Glutamatergic neuron (in vitro differentiated cells): ENCODE data around the gene ABRAXAS1. TPM values are rescaled to one million over a fixed set of nuclear protein-coding genes. Genes with fewer than 3 reads are reported as not detected.
"Not testable (repeated sequence)": the region's sequence is repeated elsewhere in the genome, so short reads cannot be mapped to it uniquely, and the experiment has no call there.

Experiments
- DNase-seq: peaks from one replicate; pipeline ENCODE4 v3.0.0; 2022
- H3K27ac Mint-ChIP-seq: one replicate; pipeline ENCODE4 v1.8.0; 2020; ENCODE audit warnings: mild to moderate bottlenecking, mixed read lengths, inconsistent platforms; ENCODE audit not compliant: unreplicated experiment
- H3K27me3 Mint-ChIP-seq: one replicate; pipeline ENCODE4 v1.8.0; 2020; ENCODE audit warnings: mild to moderate bottlenecking, moderate library complexity, mixed read lengths, inconsistent platforms; ENCODE audit not compliant: unreplicated experiment
- H3K36me3 Mint-ChIP-seq: one replicate; pipeline ENCODE4 v1.8.0; 2020; ENCODE audit warnings: mild to moderate bottlenecking, mixed read lengths, inconsistent platforms; ENCODE audit not compliant: unreplicated experiment
- H3K4me1 Mint-ChIP-seq: one replicate; pipeline ENCODE4 v1.8.0; 2020; ENCODE audit warnings: mild to moderate bottlenecking, low read depth, mixed read lengths, inconsistent platforms; ENCODE audit not compliant: unreplicated experiment
- H3K4me3 Mint-ChIP-seq: one replicate; pipeline ENCODE4 v1.8.0; 2020; ENCODE audit warnings: mild to moderate bottlenecking, mixed read lengths, inconsistent platforms; ENCODE audit not compliant: unreplicated experiment
- H3K9me3 Mint-ChIP-seq: one replicate; pipeline ENCODE4 v1.8.0; 2020; ENCODE audit warnings: mild to moderate bottlenecking, moderate library complexity, mixed read lengths, inconsistent platforms; ENCODE audit not compliant: unreplicated experiment
- CTCF ChIP-seq: fragments of 200-600 bp; sonication (generic); IDR thresholded peaks from one replicate; pipeline ENCODE4 v1.5.0; 2021; ENCODE audit not compliant: partially characterized antibody, unreplicated experiment
- total RNA-seq: library from RNA; stranded (reverse); fragmentation: NEBNext Ultra II Directional; extraction: Animal tissue kit (Norgen Biotek cat#: 25700); gene quantifications from one replicate; pipeline ENCODE4 v1.2.1, GENCODE V29; 2021; ENCODE audit not compliant: unreplicated experiment

ABRAXAS1 gene
- total RNA-seq, 1 donor from 2014 or later: 16.0 TPM

- H3K27ac Mint-ChIP-seq: no peak overlapping the region
- H3K27me3 Mint-ChIP-seq: no peaks in the 10 kb centered on the region
- H3K36me3 Mint-ChIP-seq: no peaks in the 10 kb centered on the region
These were observed 25.5 kb upstream of the ABRAXAS1 start for GRCh38 chr4:83510442-83510841.

DNA sequence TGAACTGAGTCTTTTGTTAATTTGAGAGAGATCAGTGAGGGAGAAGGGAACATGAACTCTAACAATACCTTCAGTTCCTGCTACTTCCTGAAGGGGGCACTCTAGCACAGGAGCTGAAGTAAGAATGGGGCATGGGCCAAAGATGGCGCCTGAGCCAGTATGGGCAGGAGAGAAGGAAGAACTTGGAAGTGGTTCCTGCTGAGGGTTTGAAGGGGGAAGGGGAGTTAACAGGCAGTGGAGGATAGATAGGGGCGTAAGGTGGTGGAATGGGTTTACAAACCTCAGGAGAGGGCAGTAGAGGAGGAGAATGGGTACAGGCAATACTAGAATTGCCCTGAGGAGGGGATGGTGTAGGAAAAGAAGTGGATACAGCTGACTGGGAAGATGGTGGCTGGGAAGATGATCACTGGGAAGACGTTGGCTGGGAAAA is 24.3 kb upstream of the ABRAXAS1 start:
- H3K27ac Mint-ChIP-seq, H3K36me3 Mint-ChIP-seq, H3K4me3 Mint-ChIP-seq, DNase-seq, H3K9me3 Mint-ChIP-seq, H3K27me3 Mint-ChIP-seq, H3K4me1 Mint-ChIP-seq: not testable (repeated sequence)
- peak; percentile 63 for TF ChIP-seq CTCF

More at GRCh38 chr4:83510442-83510841, 25.5 kb upstream of the ABRAXAS1 start:
- no peaks in the 10 kb centered on the region for H3K4me1 Mint-ChIP-seq
- H3K4me3 Mint-ChIP-seq: no peak overlapping the region
- no peaks in the 10 kb centered on the region for H3K9me3 Mint-ChIP-seq
- DNase-seq: no peak
- no peak for TF ChIP-seq CTCF

- H3K36me3 Mint-ChIP-seq: no peaks in the 10 kb centered on the region
- no peak for DNase-seq
- H3K4me1 Mint-ChIP-seq: no peaks in the 10 kb centered on the region
- H3K4me3 Mint-ChIP-seq: no peak overlapping the region
- H3K9me3 Mint-ChIP-seq: no peaks in the 10 kb centered on the region
- H3K27me3 Mint-ChIP-seq: no peaks in the 10 kb centered on the region
- H3K27ac Mint-ChIP-seq: no peak overlapping the region
- TF ChIP-seq CTCF: no peak
These were observed 20.1 kb upstream of the ABRAXAS1 start for GRCh38 chr4:83504996-83505395.

DNA sequence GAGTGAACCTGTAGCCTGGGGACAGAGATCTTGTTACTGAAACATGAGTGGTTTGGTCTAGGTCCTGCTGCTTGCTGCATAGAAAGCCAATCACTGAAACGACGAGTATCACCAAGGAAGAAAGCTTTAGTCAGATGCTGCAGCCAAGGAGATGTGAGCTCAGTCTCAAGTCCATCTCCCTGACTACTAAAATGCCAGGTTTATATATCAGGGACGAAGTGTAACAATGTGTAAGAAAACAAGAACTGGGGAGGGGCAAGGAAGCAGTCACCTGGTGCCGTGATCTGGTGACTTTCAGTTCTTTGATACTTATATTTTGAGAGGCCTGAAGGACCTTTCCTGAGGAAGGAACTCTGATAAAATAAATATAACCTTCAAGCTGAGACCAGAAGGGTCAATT is 19.6 kb upstream of the ABRAXAS1 start:
- Mint-ChIP-seq H3K4me1 (no peaks in the 10 kb centered on the region), H3K9me3 (no peaks in the 10 kb centered on the region), H3K27me3 (no peaks in the 10 kb centered on the region), H3K27ac (no peak overlapping the region), H3K4me3 (no peak overlapping the region), H3K36me3 (no peaks in the 10 kb centered on the region)
- TF ChIP-seq CTCF: no peak
- no peak for DNase-seq

DNA sequence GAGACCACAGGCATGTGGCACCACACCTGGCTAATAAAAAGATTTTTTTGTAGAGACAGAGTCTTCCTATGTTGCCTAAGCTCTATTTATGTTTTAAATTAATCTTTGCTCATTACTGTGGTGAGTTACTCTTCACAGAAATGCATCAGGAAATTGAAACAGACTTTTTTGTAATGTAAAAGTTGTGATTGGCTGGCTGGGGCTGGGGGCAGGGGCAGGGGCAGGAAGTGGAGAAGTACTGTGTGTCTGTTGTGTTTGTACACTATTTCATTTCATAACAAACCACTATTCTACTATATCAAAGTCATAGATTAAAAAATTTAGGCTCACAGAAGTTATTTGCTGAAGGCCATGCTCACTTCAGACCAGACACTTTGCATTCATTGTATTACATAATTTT is 19.1 kb upstream of the ABRAXAS1 start:
- no peaks in the 10 kb centered on the region for H3K27me3 Mint-ChIP-seq
- no peak for DNase-seq

GRCh38 chr4:83501671-83502070 is 16.8 kb upstream of the ABRAXAS1 start:
- H3K27ac Mint-ChIP-seq, H3K27me3 Mint-ChIP-seq, H3K36me3 Mint-ChIP-seq, DNase-seq, H3K4me1 Mint-ChIP-seq, H3K9me3 Mint-ChIP-seq, H3K4me3 Mint-ChIP-seq: not testable (repeated sequence)

More for the DNA sequence above, 19.1 kb upstream of the ABRAXAS1 start:
- no peaks in the 10 kb centered on the region for H3K4me1 Mint-ChIP-seq
- H3K36me3 Mint-ChIP-seq: no peaks in the 10 kb centered on the region
- H3K27ac Mint-ChIP-seq: no peak overlapping the region
- TF ChIP-seq CTCF: no peak
- no peaks in the 10 kb centered on the region for H3K9me3 Mint-ChIP-seq
- no peak overlapping the region for H3K4me3 Mint-ChIP-seq
